Measurements from ENCODE around the gene QRICH2.
"Not testable (repeated sequence)": the region's sequence is repeated elsewhere in the genome, so short reads cannot be mapped to it uniquely, and the experiment has no call there.

The QRICH2 gene

GRCh38 chr17:76268991-76269981 lies 38.8 kb downstream of the QRICH2 start:
- no peak overlapping the region for H2AFZ ChIP-seq (ENCODE audit: low read length)
- H4K20me1 ChIP-seq (ENCODE audit: insufficient read depth, low read length): no peaks in the 10 kb centered on the region
- no peak overlapping the region for H3K4me2 ChIP-seq (ENCODE audit: low read length)
- H3K4me3 ChIP-seq (ENCODE audit: low read depth, low read length, poor library complexity, severe bottlenecking): no peak overlapping the region
- H3K9me3 ChIP-seq (ENCODE audit: low read length): no peaks in the 10 kb centered on the region
- no peak overlapping the region for H3K27ac ChIP-seq (ENCODE audit: low read depth, low read length, poor library complexity, severe bottlenecking)
- H3K36me3 ChIP-seq (ENCODE audit: insufficient read depth, low read length): peaks cover 21% of the 10 kb centered on the region
- peaks cover 44% of the 10 kb centered on the region for H3K4me1 ChIP-seq (ENCODE audit: insufficient read depth, low read length, severe bottlenecking)
- H3K9ac ChIP-seq (ENCODE audit: low read length): no peak overlapping the region
- TF ChIP-seq EZH2 (IDR thresholded peaks at IDR 0.05; ENCODE audit: borderline replicate concordance, low read length) (no peak), CTCF (IDR thresholded peaks at IDR 0.05; ENCODE audit: low read length) (no peak)
- H3K79me2 ChIP-seq (ENCODE audit: insufficient read depth, low read length): no peaks in the 10 kb centered on the region
- H3K27me3 ChIP-seq (ENCODE audit: insufficient read depth, low read length): no peaks in the 10 kb centered on the region; the same call in 1 of the 2 replicates
- no peaks in the 10 kb centered on the region for H3K9me2 ChIP-seq (ENCODE audit: low read depth, low read length)
- H3F3A ChIP-seq (ENCODE audit: insufficient read depth, low read length): no peaks in the 10 kb centered on the region

GRCh38 chr17:76268015-76268749 lies 39.9 kb downstream of the QRICH2 start:
- no peaks in the 10 kb centered on the region for H3F3A ChIP-seq (ENCODE audit: insufficient read depth, low read length)
- no peaks in the 10 kb centered on the region; the same call in 1 of the 2 replicates for H3K27me3 ChIP-seq (ENCODE audit: insufficient read depth, low read length)
- peaks cover 55% of the 10 kb centered on the region for H3K4me1 ChIP-seq (ENCODE audit: insufficient read depth, low read length, severe bottlenecking)
- no peaks in the 10 kb centered on the region for H4K20me1 ChIP-seq (ENCODE audit: insufficient read depth, low read length)
- no peak overlapping the region for H3K27ac ChIP-seq (ENCODE audit: low read depth, low read length, poor library complexity, severe bottlenecking)
- TF ChIP-seq CTCF (IDR thresholded peaks at IDR 0.05; ENCODE audit: low read length) (no peak), EZH2 (IDR thresholded peaks at IDR 0.05; ENCODE audit: borderline replicate concordance, low read length) (no peak)
- H3K36me3 ChIP-seq (ENCODE audit: insufficient read depth, low read length): peaks cover 21% of the 10 kb centered on the region
- peak overlapping the region; percentile 17; the same call in 1 of the 2 replicates for H3K4me2 ChIP-seq (ENCODE audit: low read length)
- no peak overlapping the region for H2AFZ ChIP-seq (ENCODE audit: low read length)
- no peaks in the 10 kb centered on the region for H3K79me2 ChIP-seq (ENCODE audit: insufficient read depth, low read length)
- no peaks in the 10 kb centered on the region for H3K9me2 ChIP-seq (ENCODE audit: low read depth, low read length)
- no peaks in the 10 kb centered on the region for H3K9me3 ChIP-seq (ENCODE audit: low read length)
- no peak overlapping the region for H3K9ac ChIP-seq (ENCODE audit: low read length)
- H3K4me3 ChIP-seq (ENCODE audit: low read depth, low read length, poor library complexity, severe bottlenecking): no peak overlapping the region

- H3F3A ChIP-seq (ENCODE audit: insufficient read depth, low read length): not testable (repeated sequence)
Observed at GRCh38 chr17:76267581-76268001, 40.5 kb downstream of the QRICH2 start.

More at GRCh38 chr17:76267581-76268001, 40.5 kb downstream of the QRICH2 start:
- not testable (repeated sequence) for H3K9me3 ChIP-seq (ENCODE audit: low read length); H3K79me2 ChIP-seq (ENCODE audit: insufficient read depth, low read length); H2AFZ ChIP-seq (ENCODE audit: low read length); H4K20me1 ChIP-seq (ENCODE audit: insufficient read depth, low read length); H3K27ac ChIP-seq (ENCODE audit: low read depth, low read length, poor library complexity, severe bottlenecking); H3K9ac ChIP-seq (ENCODE audit: low read length); H3K27me3 ChIP-seq (ENCODE audit: insufficient read depth, low read length); H3K9me2 ChIP-seq (ENCODE audit: low read depth, low read length); H3K4me3 ChIP-seq (ENCODE audit: low read depth, low read length, poor library complexity, severe bottlenecking)
- Histone ChIP-seq H3K4me1 (ENCODE audit: insufficient read depth, low read length, severe bottlenecking) (peaks cover 61% of the 10 kb centered on the region), H3K4me2 (ENCODE audit: low read length) (peak overlapping the region; percentile 17; the same call in 1 of the 2 replicates), H3K36me3 (ENCODE audit: insufficient read depth, low read length) (peaks cover 21% of the 10 kb centered on the region)

Measured in OCI-LY1 (cell line).